DMS153 treated with DMSO at 0.1 percent for 48 hours (cell line): ENCODE measurements around the gene BABAM2.

Source experiments
- DNase-seq: peaks from one replicate; lab custom pipeline; 2025; ENCODE audit not compliant: unreplicated experiment; lab: John Stamatoyannopoulos, UW

The BABAM2 gene

GRCh38 chr2:28294451-28294850 lies 403.9 kb downstream of the BABAM2 start:
- no peak for DNase-seq

DNA sequence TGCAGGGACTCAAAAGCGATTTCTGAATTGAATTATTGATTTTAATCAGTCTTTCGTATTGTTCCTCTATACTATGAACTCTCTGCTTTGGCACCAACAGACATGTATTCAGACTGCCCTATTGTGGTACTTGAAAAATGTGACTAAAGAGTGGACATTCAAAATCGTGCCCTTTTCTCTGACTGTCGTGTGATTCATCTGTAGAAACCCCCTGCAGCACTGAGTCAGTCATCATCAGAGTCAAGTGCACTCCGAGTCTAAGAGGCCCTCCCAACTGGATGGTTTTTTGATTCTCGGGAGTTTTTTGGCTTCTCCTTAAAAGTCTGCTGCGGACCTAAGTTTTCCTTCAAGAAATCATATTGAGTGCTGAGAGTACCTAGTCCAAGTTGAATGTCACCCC lies 405.7 kb downstream of the BABAM2 start:
- DNase-seq: no peak

- DNase-seq: no peak
These were observed 406.4 kb downstream of the BABAM2 start for GRCh38 chr2:28296904-28297303.

DNA sequence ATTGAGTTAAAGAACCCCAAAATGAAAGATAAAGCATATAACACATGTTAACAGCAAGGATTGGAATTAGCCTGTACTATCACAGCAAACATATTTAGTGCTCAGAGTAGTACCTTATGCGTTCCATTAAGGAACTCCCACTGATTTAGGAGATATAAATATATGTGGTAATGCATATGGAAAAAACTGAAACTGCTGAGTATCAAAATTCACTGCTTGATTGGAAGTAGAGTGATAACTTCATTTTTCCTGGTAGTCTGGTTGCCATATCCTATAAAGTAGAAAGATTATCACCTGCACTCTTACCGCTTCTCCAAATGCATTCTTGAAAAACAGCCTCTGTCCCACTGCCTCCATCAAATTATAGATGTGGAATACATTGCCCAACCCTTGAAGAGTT lies 407.0 kb downstream of the BABAM2 start:
- no peak for DNase-seq

DNA sequence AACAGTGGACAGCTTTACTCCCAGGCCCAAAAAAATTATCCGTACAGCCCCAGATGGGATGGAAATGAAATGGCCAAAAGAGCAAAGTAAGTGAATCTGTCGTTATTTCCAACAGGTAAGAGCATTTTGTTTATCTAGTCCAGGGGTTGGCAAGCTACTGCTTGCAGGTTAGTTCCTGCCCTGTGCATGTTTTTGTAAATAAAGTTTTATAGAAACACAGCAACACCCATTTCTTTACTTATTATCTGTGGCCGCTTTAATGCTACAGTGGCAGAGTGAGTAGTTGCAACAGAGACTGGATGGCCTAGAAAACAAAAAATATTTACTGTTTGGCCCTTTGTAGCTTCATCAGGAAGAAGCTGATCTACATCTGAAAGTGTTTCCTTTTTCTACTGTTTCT lies 407.9 kb downstream of the BABAM2 start:
- no peak for DNase-seq

DNA sequence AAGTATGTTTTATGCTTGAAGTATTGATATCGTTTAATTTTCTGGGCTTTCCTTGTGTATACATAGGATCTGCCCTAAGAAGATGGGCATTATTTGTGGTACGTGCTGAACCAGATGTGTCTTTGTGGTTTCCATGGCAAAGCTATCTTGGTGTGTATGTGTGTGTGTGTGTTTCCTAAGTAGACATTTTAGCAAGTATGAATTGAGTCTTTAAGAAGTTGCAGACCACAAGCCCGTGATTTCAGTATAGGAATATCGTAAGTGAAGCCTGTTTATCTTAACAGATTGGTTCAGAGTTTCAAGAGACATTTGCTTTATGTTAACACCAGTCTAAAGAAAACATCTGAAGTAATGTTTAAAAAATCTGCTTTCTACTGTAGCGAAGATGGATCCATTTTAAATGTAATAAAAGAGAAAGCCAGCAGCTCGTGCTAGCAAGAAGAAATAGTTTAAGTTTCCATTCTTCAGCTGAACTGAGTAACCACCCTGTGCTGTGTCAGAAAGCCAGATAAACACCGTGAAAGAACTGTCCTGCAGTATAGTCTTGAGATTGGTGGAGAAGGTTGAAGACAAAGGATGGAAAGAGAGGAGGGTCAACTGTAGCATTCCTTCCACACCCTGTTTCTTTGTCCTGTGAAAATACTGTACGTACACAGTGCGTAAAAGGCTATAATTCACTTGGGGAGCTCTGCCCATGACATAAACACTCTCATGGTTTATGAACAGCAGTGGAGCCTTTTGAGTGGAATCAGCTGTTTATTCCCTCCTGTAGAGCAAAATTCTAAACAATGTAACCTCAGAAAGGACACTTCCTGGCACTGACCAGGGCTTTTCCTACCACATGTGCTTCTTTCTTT lies 410.2 kb downstream of the BABAM2 start:
- DNase-seq: no peak

DNA sequence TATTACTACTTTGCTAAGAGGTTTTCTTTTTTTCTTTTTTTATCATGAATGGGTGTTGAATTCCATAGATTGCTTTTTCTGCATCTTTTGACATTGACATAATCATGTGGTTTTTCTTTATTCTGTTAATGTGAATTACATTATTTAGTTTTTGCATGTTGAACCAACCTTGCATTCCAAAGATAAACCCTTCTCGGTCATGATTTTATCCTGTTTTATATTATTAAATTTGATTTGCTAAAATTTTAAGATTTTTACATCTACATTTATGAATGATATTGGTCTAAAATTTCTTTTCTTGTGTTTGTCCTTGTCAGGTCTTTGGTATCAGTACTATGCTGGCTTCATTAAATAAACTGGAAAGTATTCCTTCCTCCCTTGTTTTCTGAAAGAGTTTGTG lies 414.7 kb downstream of the BABAM2 start:
- DNase-seq: no peak

DNA sequence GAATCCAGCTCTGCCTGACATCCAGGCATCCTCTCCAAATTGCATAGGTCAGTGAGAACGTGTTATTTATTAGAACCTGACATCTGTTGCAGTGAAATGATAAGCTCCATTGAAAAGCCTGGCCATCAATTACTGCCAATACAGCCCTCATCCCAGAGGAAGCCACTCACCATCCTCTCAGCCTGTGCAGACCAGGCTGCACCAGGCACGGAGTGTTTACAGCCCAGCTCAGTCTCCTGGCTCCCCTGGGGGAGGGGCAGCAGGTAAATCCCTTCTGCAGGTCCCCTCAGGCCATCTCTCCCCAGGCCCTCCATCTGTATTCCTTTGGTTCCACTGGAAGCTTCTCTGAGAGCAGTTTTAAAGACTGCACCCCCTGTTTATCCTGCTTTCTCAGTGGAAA lies 419.6 kb downstream of the BABAM2 start:
- no peak for DNase-seq

GRCh38 chr2:28311660-28312249 lies 421.2 kb downstream of the BABAM2 start:
- no peak for DNase-seq

DNA sequence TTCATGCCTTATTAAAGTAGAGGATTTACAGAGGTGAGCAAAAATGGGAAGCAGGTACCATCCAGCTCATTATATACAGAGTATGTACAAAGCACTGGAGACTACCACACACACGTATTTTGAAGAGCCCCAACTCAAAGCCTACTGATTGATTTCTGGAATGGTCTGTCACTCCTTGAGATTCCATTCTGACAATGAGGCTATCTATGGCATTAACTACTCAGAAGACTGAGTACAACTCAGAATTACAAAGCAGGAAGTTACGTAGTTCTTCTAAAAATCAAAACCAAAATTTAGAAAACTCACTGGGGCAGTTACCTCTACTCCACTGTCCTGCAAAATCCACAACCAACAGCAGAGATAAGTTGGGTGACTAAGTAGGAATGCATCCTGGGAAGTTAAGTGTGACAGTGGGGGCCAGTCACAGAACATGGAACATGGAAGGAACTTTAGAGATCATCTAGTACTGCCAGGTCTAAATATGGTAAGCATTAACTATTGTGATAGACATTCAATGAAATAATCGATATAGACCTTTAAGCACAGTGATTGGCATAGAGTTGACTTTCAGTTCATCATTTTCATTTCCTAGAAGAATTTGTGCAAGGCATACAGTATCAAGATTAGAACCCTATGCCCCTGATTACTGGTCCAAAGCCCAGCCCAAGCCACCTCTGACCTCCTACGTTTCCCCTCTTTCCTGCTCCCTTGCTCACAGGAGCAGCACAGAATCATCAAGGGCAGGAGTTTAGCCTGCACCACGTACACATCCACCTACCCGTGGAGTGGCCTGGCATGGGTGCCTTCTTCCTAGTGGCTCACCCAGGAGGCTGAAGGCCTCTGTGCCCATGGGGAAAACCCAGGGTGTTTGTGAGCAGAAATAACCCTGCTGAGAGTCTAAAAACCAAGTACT lies 422.0 kb downstream of the BABAM2 start:
- no peak for DNase-seq

DNA sequence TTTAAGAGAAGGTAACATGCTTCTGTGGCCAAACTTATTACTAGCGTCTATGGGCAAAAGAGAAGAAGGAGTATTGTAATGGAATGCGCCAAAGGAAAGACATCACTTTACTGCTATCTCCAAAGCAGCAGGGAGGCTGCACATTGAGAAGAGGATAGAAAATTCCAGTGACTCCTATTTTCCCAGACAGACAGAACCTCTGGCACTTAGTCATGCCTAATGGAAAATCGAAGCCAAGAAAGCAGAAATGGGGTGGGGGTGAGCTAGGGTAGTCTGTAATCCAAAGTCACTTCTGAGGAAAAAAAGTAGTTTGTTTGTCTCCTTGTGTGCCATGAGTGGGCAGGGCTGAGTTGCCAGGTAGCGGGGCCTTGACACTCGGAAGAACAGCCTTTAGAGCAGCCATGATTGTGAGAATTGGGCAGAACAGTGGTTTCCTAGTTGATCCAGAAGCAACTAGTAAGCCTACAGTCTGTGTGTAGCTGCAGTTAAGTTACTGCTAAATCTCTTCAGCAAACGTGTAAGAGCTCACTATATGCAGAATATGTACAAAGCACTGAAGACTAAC lies 422.8 kb downstream of the BABAM2 start:
- DNase-seq: no peak

DNA sequence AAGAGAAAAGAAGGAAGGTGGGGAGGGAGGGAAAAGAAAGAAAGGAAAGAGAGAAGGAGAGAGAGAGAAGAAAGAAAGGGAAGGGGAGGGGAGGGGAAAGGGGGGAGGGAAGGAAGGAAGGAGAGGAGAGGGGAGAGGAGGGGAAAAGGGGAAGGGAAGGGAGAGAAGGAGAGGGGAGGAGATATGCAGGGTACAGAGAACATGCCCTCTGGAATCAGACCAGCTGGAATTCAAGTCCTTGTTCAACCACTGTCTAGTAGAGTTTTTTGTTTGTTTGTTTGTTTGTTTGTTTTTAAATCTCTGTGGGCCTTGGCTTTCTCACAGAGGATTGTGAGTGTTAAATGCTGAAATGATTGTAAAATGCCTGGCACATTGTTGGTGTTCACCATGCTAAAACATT lies 424.4 kb downstream of the BABAM2 start:
- DNase-seq: no peak

DNA sequence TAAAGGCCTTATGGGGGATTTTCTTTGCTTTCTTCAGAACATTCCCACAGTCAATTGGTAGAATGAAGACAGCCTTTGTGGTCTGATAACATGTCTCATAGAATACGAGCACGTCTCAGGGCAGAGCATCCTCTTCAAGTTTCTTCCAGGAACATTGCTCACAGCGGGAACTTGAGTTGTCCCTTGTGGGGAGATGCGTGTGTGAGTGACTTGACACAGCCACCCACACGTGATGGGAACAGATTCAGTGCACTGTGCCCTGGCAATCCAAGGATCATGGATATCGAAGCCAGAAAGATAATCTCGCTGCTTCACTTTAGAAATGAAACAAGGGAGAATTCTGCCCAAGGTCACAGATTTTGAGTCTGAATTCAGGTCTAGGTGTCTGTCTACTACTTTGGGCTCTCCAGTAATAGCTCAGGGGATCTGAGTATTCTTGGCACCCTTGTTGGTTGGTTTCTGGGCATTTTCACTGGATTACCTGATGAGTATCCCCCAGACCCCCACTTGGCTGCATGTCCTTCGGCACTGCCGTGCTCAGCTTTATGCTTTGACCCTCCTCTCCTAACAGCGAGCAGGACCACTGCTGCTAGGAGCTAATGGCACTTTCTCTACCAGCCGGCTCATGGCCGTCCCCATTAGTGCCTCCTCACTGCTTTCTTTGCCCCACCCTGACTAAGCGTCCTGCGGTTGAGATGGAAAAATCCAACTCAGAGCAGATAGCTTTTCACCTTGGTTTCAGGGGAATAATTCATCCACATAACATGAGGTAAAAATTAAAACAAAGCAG lies 426.2 kb downstream of the BABAM2 start:
- no peak for DNase-seq

DNA sequence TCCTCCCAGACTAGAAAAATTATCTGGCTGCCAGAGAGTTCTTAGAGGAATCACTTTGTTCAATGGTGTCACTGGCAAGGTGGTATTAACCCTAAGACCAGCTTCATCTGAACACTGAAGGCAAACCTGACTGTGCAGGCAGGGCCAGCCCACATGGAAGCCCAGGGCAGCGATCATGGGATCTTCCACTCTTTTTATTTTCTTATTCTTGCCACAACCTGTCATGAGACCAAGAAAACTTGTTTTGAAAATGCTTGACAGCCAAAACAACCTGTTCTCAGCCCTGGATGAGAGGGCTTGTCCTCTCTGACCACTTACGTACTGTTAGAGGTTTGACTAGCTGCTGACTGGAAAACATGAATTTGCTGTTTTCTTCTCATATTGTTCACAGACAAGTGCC lies 426.9 kb downstream of the BABAM2 start:
- no peak for DNase-seq

DNA sequence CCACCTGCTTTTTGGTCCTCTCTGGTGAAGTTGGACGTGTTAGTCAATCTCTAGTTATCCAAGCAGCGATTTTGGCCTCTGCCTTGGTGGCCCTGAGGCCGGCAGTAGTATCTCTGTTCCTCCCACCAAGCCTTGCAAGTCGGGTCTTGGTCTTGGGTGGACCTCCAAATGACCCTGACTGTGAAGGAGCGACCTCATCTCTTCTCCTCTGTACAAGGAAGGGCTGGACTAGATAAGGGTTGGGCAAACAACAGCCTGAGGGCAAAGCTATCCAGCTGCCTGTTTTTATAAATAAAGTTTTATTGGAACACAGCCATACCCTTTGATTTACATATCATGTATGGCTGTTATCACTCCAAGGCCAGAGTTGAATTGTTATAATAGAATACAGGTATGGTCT lies 427.5 kb downstream of the BABAM2 start:
- no peak for DNase-seq

DNA sequence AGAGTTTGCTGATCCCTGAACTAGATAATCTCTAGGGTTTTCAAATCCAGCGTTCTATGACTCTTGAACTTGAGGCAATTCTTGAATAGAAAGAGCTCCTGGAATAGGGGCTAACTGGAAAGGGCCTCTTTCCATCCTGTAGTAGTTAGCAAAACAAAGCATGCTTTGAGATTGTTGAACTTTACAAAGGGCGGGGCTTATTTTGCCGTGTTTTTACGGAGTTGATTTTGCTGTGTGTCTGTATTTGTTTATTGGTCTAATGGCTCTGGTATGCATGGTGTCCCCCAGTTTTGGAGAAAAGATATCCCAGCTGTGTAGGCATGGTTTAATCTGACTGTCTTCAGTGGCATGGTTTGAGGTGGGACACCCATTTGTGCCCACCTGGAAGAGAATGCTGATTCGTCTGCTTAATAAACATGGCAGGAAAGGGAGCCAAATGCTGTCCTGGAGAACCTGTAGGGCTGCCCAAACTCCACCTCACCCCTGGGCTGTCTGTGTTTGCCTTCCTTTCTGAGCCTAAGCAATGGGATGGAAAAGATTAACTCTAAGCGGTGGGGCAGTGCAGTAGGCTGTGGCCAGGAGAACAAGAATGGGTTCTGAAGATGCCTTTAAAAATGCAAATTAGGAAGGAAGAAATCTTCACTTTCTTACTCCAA lies 428.1 kb downstream of the BABAM2 start:
- no peak for DNase-seq

DNA sequence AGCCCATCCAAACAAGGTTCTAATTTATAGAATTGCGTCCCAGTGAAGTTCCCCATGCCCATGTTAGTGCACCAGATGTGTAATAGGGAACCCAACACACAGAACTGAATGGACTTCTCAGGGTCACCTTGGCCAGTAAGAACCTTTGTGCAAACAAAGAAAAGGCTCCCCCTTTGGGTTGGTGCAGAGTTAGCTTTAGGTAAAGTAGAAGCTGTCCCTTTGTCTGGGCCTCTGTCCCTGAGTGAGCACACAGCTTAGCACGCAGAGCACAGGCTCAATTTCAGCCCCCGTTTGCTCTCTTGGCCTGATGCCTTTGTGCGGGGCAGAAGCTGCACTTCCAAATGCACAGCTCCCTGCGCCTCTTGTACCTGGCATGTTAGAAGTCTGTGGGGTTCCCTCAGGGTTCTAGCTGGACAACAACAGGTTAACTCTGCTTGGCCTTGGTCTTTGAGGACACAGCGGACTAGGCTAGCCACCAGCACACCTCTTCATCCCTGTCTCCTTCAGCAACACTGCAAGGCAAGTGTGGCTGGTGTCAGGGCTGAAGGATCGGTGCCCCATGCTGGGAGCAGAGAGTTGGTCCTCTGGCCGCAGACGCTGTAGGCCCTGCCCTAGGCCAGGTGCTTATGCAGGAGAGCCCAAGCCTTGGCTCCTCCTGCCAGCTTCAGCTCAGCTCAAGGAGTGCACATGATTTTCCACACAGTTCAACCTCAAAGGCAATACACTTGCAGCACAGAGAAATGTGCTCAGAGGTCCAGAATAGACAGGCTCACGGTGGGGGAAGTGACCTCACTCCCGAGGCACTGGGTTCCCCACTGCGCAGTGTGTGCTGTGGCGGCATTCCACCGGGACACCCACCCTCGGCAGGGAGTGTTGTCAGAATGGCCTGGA lies 428.8 kb downstream of the BABAM2 start:
- no peak for DNase-seq

GRCh38 chr2:28320009-28320365 lies 429.5 kb downstream of the BABAM2 start:
- no peak for DNase-seq

- no peak for DNase-seq
These were observed 429.8 kb downstream of the BABAM2 start for GRCh38 chr2:28320371-28320770.
